H1 (cell line): ENCODE data around the gene CD96. TPM values are rescaled to one million over a fixed set of nuclear protein-coding genes. Genes with fewer than 3 reads are reported as not detected.
A peak's percentile ranks its signal among the peaks of the same experiment; 100 is the strongest.

Experiments used
- CTCF ChIA-PET: fragments of 300-600 bp; sonication (Branson Sonifier 250); formaldehyde crosslinking; loops from one replicate; lab custom pipeline; 2021; ENCODE audit not compliant: partially characterized antibody; lab: Charles Lee
- POLR2A ChIA-PET: fragments of 300-600 bp; sonication (Branson Sonifier 250); formaldehyde crosslinking; loops from one replicate; lab custom pipeline; 2021; ENCODE audit warnings: inconsistent platforms; ENCODE audit not compliant: partially characterized antibody; lab: Charles Lee
- DNase-seq, 2 experiments: peaks; one replicate each; pipeline versions ENCODE4 v3.0.0 to v3.0.0-alpha.2; 2010 to 2022; ENCODE audit warnings: low spot score in 2 of 2, low read depth in 1 of 2, mixed read lengths in 1 of 2
- FAIRE-seq: peaks from 2 replicates; lab custom pipeline; 2011; peaks lifted over from hg19 to GRCh38; lab: Jason Lieb, UNC
- H2AFZ ChIP-seq: 2 replicates; pipeline ENCODE4 v1.8.1; 2012; ENCODE audit warnings: low read length, inconsistent platforms
- H2AK5ac ChIP-seq: 2 replicates; pipeline ENCODE4 v1.6.1; 2013; ENCODE audit warnings: low read depth, low read length
- H2BK120ac ChIP-seq: replicated peaks from 2 replicates; pipeline ENCODE3; 2013; ENCODE audit warnings: low read depth, low read length, inconsistent platforms
- H2BK12ac ChIP-seq: 2 replicates; pipeline ENCODE4 v1.6.1; 2013; ENCODE audit warnings: low read depth, low read length
- H2BK15ac ChIP-seq: 2 replicates; pipeline ENCODE4 v1.6.1; 2013; ENCODE audit warnings: low read length
- H2BK20ac ChIP-seq: 2 replicates; pipeline ENCODE4 v1.6.1; 2013; ENCODE audit warnings: low read length
- H2BK5ac ChIP-seq: 2 replicates; pipeline ENCODE4 v1.6.1; 2013; ENCODE audit warnings: low read depth, low read length
- H3K14ac ChIP-seq: 2 replicates; pipeline ENCODE4 v1.6.1; 2013; ENCODE audit warnings: inconsistent platforms; ENCODE audit not compliant: insufficient read length
- H3K18ac ChIP-seq: 2 replicates; pipeline ENCODE4 v1.6.1; 2013; ENCODE audit warnings: low read length; ENCODE audit errors: extremely low read depth
- H3K23ac ChIP-seq: 2 replicates; pipeline ENCODE4 v1.6.1; 2013; ENCODE audit warnings: inconsistent platforms; ENCODE audit not compliant: insufficient read length
- H3K23me2 ChIP-seq: 2 replicates; pipeline ENCODE4 v1.6.1; 2013; ENCODE audit warnings: low read depth, low read length
- H3K27ac ChIP-seq: 2 replicates; pipeline ENCODE4 v1.6.1; 2011; ENCODE audit warnings: low read depth, low read length, inconsistent platforms
- H3K27me3 ChIP-seq, 4 experiments: replicated peaks in 1 of 4; 1 replicate in 1 of 4; 2 replicates in 3 of 4; pipeline versions ENCODE4 v1.6.1 to v1.8.1; 2011 to 2013; ENCODE audit warnings: low read length in 3 of 4, mild to moderate bottlenecking in 3 of 4, inconsistent platforms in 2 of 4, mixed read lengths in 2 of 4, moderate library complexity in 1 of 4; ENCODE audit not compliant: control insufficient read depth in 3 of 4, insufficient read depth in 3 of 4; ENCODE audit errors: extremely low read depth in 1 of 4
- H3K36me3 ChIP-seq, 4 experiments: 2 replicates each; pipeline versions ENCODE4 v1.6.1 to v1.8.1; 2011 to 2013; ENCODE audit warnings: mild to moderate bottlenecking in 4 of 4, low read length in 3 of 4, moderate library complexity in 2 of 4, control low read depth in 1 of 4, inconsistent platforms in 1 of 4; ENCODE audit not compliant: insufficient read depth in 4 of 4, control insufficient read depth in 2 of 4
- H3K4ac ChIP-seq: replicated peaks from 2 replicates; pipeline ENCODE3; 2013; ENCODE audit warnings: low read length, low read depth, mixed read lengths, inconsistent platforms; ENCODE audit not compliant: insufficient read length
- H3K4me1 ChIP-seq, 4 experiments: replicated peaks in 1 of 4; 1 replicate in 1 of 4; 2 replicates in 3 of 4; pipeline versions ENCODE4 v1.6.1 to v1.8.1; 2011 to 2013; ENCODE audit warnings: low read length in 3 of 4, inconsistent platforms in 2 of 4, mixed read lengths in 1 of 4; ENCODE audit not compliant: insufficient read depth in 4 of 4, control insufficient read depth in 3 of 4
- H3K4me2 ChIP-seq, 2 experiments: 2 replicates each; pipeline versions ENCODE4 v1.6.1 to v1.8.1; 2011 to 2013; ENCODE audit warnings: low read depth in 2 of 2, low read length in 2 of 2, control low read depth in 1 of 2, inconsistent platforms in 1 of 2, mild to moderate bottlenecking in 1 of 2; ENCODE audit not compliant: insufficient read depth in 1 of 2
- H3K4me3 ChIP-seq, 4 experiments: fragments of 200-600, 300-600 bp in 1 of 4; sonication (generic), shearing (Covaris generic), sonication (Bioruptor Twin) in 1 of 4; 2 replicates each; pipeline versions ENCODE4 v1.5.1 to v1.8.1; 2011 to 2016; ENCODE audit warnings: low read length in 4 of 4, low read depth in 3 of 4, control low read depth in 2 of 4, inconsistent platforms in 2 of 4, mild to moderate bottlenecking in 2 of 4, mixed read lengths in 1 of 4, moderate library complexity in 1 of 4; ENCODE audit not compliant: insufficient read depth in 2 of 4; ENCODE audit errors: extremely low read depth in 1 of 4
- H3K56ac ChIP-seq: replicated peaks from 2 replicates; pipeline ENCODE3; 2013; ENCODE audit warnings: low read depth, mild to moderate bottlenecking, mixed read lengths, low read length, inconsistent platforms; ENCODE audit not compliant: insufficient read length
- H3K79me1 ChIP-seq: 2 replicates; pipeline ENCODE4 v1.6.1; 2013; ENCODE audit warnings: low read depth, low read length, control low read depth
- H3K79me2 ChIP-seq, 2 experiments: 2 replicates each; pipeline versions ENCODE4 v1.6.1 to v1.8.1; 2012 to 2013; ENCODE audit warnings: low read length in 2 of 2, mild to moderate bottlenecking in 2 of 2, inconsistent platforms in 1 of 2; ENCODE audit not compliant: insufficient read depth in 2 of 2, control insufficient read depth in 1 of 2
- H3K9ac ChIP-seq, 4 experiments: replicated peaks in 1 of 4; 1 replicate in 1 of 4; 2 replicates in 3 of 4; pipeline versions ENCODE4 v1.6.1 to v1.8.1; 2011 to 2013; ENCODE audit warnings: low read depth in 3 of 4, low read length in 3 of 4, control low read depth in 2 of 4, mild to moderate bottlenecking in 2 of 4, moderate library complexity in 2 of 4, inconsistent platforms in 1 of 4; ENCODE audit errors: extremely low read depth in 1 of 4
- H3K9me3 ChIP-seq, 2 experiments: 2 replicates each; pipeline versions ENCODE4 v1.6.1 to v1.8.1; 2012 to 2013; ENCODE audit warnings: mild to moderate bottlenecking in 2 of 2, moderate library complexity in 2 of 2, control low read depth in 1 of 2, inconsistent platforms in 1 of 2, low read depth in 1 of 2, low read length in 1 of 2, mixed read lengths in 1 of 2; ENCODE audit not compliant: insufficient read depth in 2 of 2
- H4K20me1 ChIP-seq, 2 experiments: replicated peaks in 1 of 2; 2 replicates each; pipeline versions ENCODE3 to v1.8.1; 2011 to 2013; ENCODE audit warnings: inconsistent platforms in 2 of 2, low read length in 2 of 2, mild to moderate bottlenecking in 1 of 2; ENCODE audit not compliant: insufficient read depth in 2 of 2, control insufficient read depth in 1 of 2
- H4K5ac ChIP-seq: 2 replicates; pipeline ENCODE4 v1.6.1; 2013; ENCODE audit warnings: low read length, low read depth, mixed read lengths, inconsistent platforms; ENCODE audit not compliant: insufficient read length
- H4K8ac ChIP-seq: 2 replicates; pipeline ENCODE4 v1.8.0; 2013; ENCODE audit warnings: mild to moderate bottlenecking, moderate library complexity, low read length, inconsistent platforms; ENCODE audit not compliant: insufficient read depth; ENCODE audit errors: extremely low read depth
- H4K91ac ChIP-seq: replicated peaks from 2 replicates; pipeline ENCODE3; 2013; ENCODE audit warnings: low read length, mixed read lengths, inconsistent platforms; ENCODE audit not compliant: insufficient read length
- BRCA1 ChIP-seq: IDR thresholded peaks from 2 replicates; pipeline ENCODE4 v1.6.1; 2012; ENCODE audit warnings: low read depth, low read length, improper control_type of control experiment
- CHD1 ChIP-seq: IDR thresholded peaks from 2 replicates; pipeline ENCODE4 v1.6.1; 2012; ENCODE audit warnings: low read depth, low read length, improper control_type of control experiment
- CHD2 ChIP-seq: IDR thresholded peaks from 2 replicates; pipeline ENCODE4 v1.6.1; 2012; ENCODE audit warnings: low read length, improper control_type of control experiment
- CREB1 ChIP-seq: IDR thresholded peaks from 2 replicates; pipeline ENCODE4 v1.6.1; 2012; ENCODE audit warnings: inconsistent platforms
- EGR1 ChIP-seq: IDR thresholded peaks from 2 replicates; pipeline ENCODE4 v1.6.1; 2011; ENCODE audit warnings: low read depth, low read length, borderline replicate concordance
- EP300 ChIP-seq, 2 experiments: IDR thresholded peaks; 1 replicate in 1 of 2; 2 replicates in 1 of 2; pipeline ENCODE4 v1.6.1; 2011 to 2012; ENCODE audit warnings: low read depth in 2 of 2, low read length in 2 of 2, mild to moderate bottlenecking in 2 of 2, borderline replicate concordance in 1 of 2, inconsistent platforms in 1 of 2, moderate library complexity in 1 of 2
- JUN ChIP-seq: IDR thresholded peaks from 2 replicates; pipeline ENCODE4 v1.6.1; 2011; ENCODE audit warnings: low read depth, mild to moderate bottlenecking, improper control_type of control experiment, low read length
- KDM1A ChIP-seq: fragments of 200-600, 300-600 bp; sonication (generic); IDR thresholded peaks from 2 replicates; pipeline ENCODE4 v1.7.1; 2016; ENCODE audit warnings: mild to moderate bottlenecking, low read length, borderline replicate concordance
- RFX5 ChIP-seq: IDR thresholded peaks from 2 replicates; pipeline ENCODE4 v1.6.1; 2011; ENCODE audit warnings: low read depth, low read length, improper control_type of control experiment, borderline replicate concordance
- RNF2 ChIP-seq: fragments of 200-900, 300-1000 bp; sonication (generic); IDR thresholded peaks from 2 replicates; pipeline ENCODE4 v1.7.1; 2016; ENCODE audit warnings: borderline replicate concordance, low read depth, mild to moderate bottlenecking, antibody characterized with exemption, low read length; ENCODE audit not compliant: poor library complexity, severe bottlenecking; ENCODE audit errors: missing control alignments
- SAP30 ChIP-seq: fragments of 300-600 bp; sonication (generic); IDR thresholded peaks from 2 replicates; pipeline ENCODE4 v1.7.1; 2012; ENCODE audit warnings: low read length, moderate library complexity, mild to moderate bottlenecking, inconsistent platforms; ENCODE audit not compliant: insufficient read depth, insufficient replicate concordance
- TAF7 ChIP-seq: optimal IDR thresholded peaks from 2 replicates; pipeline ENCODE3; 2011; ENCODE audit warnings: low read depth, mild to moderate bottlenecking, inconsistent platforms, low read length, moderate library complexity, borderline replicate concordance
- TBP ChIP-seq: IDR thresholded peaks from 2 replicates; pipeline ENCODE4 v1.6.1; 2011; ENCODE audit warnings: low read depth, low read length, improper control_type of control experiment
- TEAD4 ChIP-seq: IDR thresholded peaks from 2 replicates; pipeline ENCODE4 v1.6.1; 2012; ENCODE audit warnings: low read depth, low read length, inconsistent platforms, mixed read lengths
- YY1 ChIP-seq: IDR thresholded peaks from 2 replicates; pipeline ENCODE4 v1.6.1; 2011; ENCODE audit warnings: low read depth, mild to moderate bottlenecking, low read length
- WGBS, 2 experiments: shearing (Covaris generic) in 1 of 2; methylation state at CpG; one replicate each; pipeline versions ENCODE4 v1.1.6 to v1.1.7; 2013 to 2015; ENCODE audit warnings: low lambda C conversion rate in 2 of 2, mixed read lengths in 2 of 2, inconsistent platforms in 1 of 2, low coverage in 1 of 2, missing lambda C conversion rate in 1 of 2; ENCODE audit not compliant: insufficient replicate concordance in 2 of 2, insufficient coverage in 1 of 2, insufficient read length in 1 of 2; ENCODE audit errors: extremely low coverage in 1 of 2, missing lambda C conversion rate in 1 of 2; 5-methylcytosine and 5-hydroxymethylcytosine counted together
- polyA plus RNA-seq, 7 experiments: library from polyadenylated mRNA; depleted of rRNA in 3 of 7; stranded (reverse) in 5 of 7; unstranded in 2 of 7; fragments of >200 nt in 5 of 7; fragments of 200-250 nt in 2 of 7; gene quantifications; 1 replicate in 5 of 7; 2 replicates in 1 of 7; 4 replicates in 1 of 7; pipeline versions ENCODE4 v1.2.1 to v1.2.3, GENCODE V29; 2011 to 2013; ENCODE audit warnings: missing spikeins in 2 of 7, mixed read lengths in 2 of 7
- total RNA-seq: library from RNA; stranded (reverse); fragmentation: NEBNext Ultra II Directional; extraction: Animal tissue kit (Norgen Biotek cat#: 25700); gene quantifications from 2 replicates; pipeline ENCODE4 v1.2.1, GENCODE V29; 2021

CD96 gene
- total and polyA plus RNA-seq, 2 of the 8 experiments (the other 6 are each of a cell fraction or from before 2014, with no cell fraction given) = not detected

DNA sequence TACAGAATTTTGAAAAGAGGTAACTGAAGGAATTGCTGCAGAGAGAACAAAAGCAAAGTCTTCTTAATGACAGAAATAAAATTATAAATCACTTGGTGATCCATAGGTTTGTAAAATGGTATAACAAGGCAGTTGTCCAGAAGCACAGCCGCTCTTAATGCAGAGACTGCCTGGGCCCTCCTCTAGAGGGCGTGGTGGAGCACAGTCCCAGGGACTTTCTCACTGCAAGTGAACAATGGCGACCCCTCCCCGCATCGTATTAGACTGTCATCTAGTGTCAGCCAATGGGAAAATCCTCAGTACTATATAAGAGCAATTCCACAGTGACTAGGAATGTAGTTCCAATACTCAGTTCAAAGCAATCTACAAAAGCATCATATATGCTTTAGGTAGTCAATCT lies 79.5 kb downstream of the CD96 start:
- Histone ChIP-seq H4K5ac (no peak overlapping the region), H4K20me1 (no peaks in the 10 kb centered on the region), H3K9me3 (peaks cover 0 to 6% of the 10 kb centered on the region in 2 experiments; a peak in 1 of 4 replicates), H3K4me1 (no peaks in the 10 kb centered on the region), H2BK5ac (no peak overlapping the region), H3K27ac (no peak overlapping the region), H4K8ac (no peak overlapping the region), H3K79me2 (no peaks in the 10 kb centered on the region), H2AK5ac (no peak overlapping the region), H3K23me2 (no peaks in the 10 kb centered on the region), H3K23ac (no peak overlapping the region), H3K4me2 (no peak overlapping the region), H3K14ac (no peak overlapping the region), H2BK120ac (no peak overlapping the region), H2BK12ac (no peak overlapping the region), H3K79me1 (no peaks in the 10 kb centered on the region), H3K36me3 (no peaks in the 10 kb centered on the region), H3K9ac (no peak overlapping the region), H4K91ac (no peak overlapping the region), H2BK20ac (no peak overlapping the region), H2AFZ (no peak overlapping the region), H3K18ac (no peak overlapping the region), H3K27me3 (no peaks in the 10 kb centered on the region), H2BK15ac (no peak overlapping the region), H3K4ac (no peak overlapping the region), H3K56ac (no peak overlapping the region), H3K4me3 (no peak overlapping the region)
- ChIA-PET CTCF (interaction anchor here (0.6 to 1.7 kb wide), 8 partner anchors 12 to 391 kb away, joined by 3 to 10 read pairs (median 3); no protein-coding TSS in a partner anchor), POLR2A (no interaction called here)
- FAIRE-seq (peak; percentile 93), DNase-seq (peak; percentile 59 to 86)
- WGBS, 2 experiments = 29% methylated on average over 5 of the region's 5 CpGs; no CpG with 5 or more reads in 1 of the 2 experiments
- TF ChIP-seq TAF7 (no peak), EGR1 (no peak), RFX5 (no peak), TEAD4 (no peak), CHD2 (no peak), CHD1 (no peak), YY1 (peak; percentile 84), SAP30 (no peak), KDM1A (no peak), BRCA1 (no peak), JUN (0 out of 2 replicates have a peak, but pooled peaks have one; percentile 13), CREB1 (no peak), RNF2 (no peak), TBP (no peak), EP300 (IDR thresholded peaks at IDR 0.05; ENCODE audit: borderline replicate concordance in 1 of 2, low read depth in 2 of 2, low read length in 2 of 2) (no peak)
